Subcutaneous adipose tissue (tissue), 4 donors: ENCODE results near the gene RND1. TPM values are rescaled to one million over a fixed set of nuclear protein-coding genes. Genes with fewer than 3 reads are reported as not detected.

ENCODE experiments used
- total RNA-seq, 4 donors: library from RNA; depleted of rRNA; stranded (reverse); fragments of >200 nt; gene quantifications; one replicate each; pipeline ENCODE4 v1.1.0, GENCODE V29; 2016
- TF ChIP-seq, protein P1 (sequence below): fragments of 450-650 bp; IDR thresholded peaks from one replicate; pipeline ENCODE4 v1.5.1; 2016; ENCODE audit warnings: low read depth, mild to moderate bottlenecking, control low read depth, antibody characterized with exemption, moderate library complexity

RND1 gene
- total RNA-seq, 4 donors from 2014 or later, result 0.17 to 2.6 (median 0.98) TPM; not detected in 1

DNA sequence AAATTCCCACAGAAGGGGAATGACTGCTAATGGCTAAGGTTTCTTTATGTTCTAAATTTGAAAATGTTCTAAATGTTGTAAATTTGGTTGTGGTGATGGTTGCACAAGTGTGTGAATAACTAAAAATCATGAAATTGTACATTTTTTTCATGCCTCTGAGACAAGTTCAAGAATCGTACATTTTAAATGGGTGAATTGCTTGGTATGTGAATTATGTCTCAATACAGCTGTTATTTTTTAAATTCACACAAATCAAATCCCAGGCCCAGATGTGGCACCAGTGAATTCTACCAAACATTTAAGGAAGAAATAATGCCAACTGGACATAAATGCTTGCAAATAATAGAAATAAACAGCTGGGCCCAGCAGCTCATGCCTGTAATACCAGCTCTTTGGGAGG lies 28.6 kb upstream of the RND1 start:
- TF ChIP-seq, protein P1, sequence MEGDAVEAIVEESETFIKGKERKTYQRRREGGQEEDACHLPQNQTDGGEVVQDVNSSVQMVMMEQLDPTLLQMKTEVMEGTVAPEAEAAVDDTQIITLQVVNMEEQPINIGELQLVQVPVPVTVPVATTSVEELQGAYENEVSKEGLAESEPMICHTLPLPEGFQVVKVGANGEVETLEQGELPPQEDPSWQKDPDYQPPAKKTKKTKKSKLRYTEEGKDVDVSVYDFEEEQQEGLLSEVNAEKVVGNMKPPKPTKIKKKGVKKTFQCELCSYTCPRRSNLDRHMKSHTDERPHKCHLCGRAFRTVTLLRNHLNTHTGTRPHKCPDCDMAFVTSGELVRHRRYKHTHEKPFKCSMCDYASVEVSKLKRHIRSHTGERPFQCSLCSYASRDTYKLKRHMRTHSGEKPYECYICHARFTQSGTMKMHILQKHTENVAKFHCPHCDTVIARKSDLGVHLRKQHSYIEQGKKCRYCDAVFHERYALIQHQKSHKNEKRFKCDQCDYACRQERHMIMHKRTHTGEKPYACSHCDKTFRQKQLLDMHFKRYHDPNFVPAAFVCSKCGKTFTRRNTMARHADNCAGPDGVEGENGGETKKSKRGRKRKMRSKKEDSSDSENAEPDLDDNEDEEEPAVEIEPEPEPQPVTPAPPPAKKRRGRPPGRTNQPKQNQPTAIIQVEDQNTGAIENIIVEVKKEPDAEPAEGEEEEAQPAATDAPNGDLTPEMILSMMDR, result no peak

DNA sequence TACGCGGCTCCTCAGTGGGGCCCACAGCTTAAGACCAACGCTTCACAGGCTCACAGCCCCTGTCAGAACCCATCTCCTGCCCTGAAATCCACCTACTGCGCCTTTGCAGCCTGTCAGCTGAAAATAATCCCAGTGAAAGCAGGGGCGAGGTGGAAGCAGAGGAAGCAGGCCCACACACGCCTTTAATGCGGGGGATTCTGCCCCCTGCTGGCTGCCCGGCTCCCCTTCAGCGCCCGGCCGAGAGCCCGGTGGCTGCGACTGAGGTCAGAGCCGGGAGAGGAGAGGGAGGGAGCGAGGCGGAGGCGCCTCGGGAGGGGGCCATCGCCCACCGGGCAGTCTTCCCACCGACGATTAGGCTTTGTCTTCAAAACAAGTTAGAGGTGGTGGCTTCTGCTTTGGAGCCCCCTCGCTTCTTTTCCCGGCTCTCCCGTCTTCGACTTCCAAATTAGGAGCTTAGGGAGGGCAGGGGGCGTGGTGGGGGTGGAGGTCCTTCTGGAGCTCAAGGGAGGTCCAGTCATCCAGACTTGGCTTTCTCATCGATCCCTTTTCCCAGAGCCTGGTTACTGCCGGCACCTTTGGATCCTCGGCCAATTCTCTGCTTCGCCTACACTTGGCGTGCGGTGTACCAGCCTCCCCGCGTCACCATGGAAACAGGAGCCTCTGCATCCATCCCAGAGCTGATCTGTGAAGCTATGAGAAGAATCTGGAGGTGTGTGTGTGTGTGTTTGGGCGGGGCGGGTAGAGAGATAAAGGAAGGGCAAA lies 25.2 kb upstream of the RND1 start:
- TF ChIP-seq, protein P1, result no peak

DNA sequence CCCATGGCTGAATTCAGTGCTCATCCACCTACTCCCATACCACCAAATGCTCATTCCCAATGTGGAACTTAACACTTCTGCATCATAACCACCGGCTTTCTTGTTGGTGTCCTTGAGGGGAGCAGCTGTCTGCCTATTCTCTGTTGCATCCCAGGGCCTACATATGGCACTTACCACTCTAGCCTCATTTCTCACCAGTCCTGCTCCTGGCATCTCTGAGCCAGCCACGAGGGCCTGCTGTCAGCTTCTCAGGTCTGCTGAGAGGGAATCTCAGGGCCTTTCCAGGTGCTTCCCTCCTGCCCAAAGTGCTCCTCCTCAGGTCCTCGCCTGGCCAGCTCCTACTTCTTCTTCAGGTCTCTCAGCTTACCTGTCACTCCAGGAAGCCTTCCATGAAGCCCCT lies 24.0 kb upstream of the RND1 start:
- TF ChIP-seq, protein P1, result no peak

DNA sequence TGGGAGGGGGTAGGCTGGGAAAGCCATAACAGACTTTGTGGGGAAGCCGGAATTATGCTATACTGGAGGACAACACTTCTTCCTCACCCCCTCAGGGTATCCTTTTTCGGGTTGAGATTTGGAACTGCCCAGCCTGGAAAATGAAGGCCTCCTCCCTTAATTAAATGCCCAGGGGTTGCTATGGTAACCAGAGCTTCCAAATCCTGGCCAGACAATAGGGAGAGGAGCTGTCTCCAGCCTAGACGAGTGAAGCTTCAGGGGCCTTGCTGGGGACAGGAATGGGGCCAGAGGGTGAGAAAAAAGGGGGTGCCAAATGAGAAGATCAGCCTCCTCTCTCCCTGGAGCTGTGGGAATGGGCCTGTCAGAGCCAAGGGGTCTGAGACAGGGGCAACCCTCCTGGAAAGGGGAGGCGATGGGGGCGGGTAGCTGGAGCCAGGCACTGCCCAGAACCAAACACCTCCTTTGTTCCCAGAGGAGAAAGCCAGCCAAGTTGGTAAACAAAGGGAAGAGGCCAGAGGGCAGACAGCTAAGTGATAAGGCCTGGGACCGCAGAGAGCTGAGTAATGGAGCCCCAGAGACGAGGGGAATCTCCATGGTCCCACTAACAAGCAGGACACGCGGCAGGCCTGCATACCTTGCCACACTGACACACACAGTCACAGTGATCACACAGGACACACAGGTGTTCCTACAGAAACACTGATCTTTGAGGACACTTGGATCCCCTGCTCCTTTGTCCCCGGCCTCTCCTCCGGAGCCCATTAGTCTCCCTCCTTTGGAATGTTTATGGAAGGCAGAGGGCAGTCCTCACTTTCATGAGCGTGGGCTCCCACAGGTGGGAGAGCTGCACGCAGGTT lies 17.9 kb upstream of the RND1 start:
- TF ChIP-seq, protein P1, result no peak

DNA sequence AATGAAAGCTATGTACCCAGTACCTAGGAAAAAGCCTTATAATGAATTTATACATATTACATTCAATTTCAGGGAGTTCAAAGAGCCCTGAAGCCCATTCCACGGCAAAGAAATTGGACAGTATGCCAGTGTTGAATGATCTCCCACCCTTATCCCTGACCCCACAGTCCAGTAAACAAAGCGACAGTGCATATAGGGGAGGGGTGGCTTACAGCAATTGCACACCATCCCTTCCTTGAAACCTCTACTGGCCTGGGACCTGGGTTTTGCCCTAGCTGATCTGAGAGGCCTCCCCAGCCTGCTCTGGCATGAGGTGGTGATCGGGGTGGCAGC lies 17.3 kb upstream of the RND1 start:
- TF ChIP-seq, protein P1, result no peak

DNA sequence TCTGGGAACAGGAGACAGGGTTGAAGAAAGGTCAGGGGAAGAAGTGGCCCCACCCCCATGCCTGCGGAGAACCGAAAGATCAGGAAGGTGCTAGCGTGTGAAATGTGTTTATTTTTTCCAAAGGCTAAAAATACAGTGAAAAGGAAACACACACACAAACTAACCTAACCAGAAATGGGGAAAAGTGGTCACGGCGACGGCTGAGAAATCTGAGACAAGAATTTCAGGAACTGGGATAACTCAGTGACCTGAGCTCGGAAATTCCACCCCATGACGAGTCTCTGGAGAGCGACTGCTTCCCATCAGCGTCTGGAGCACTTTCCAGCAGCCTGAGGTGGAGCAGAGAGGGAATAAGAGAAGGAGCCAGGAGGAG lies 16.6 kb upstream of the RND1 start:
- TF ChIP-seq, protein P1, result no peak

DNA sequence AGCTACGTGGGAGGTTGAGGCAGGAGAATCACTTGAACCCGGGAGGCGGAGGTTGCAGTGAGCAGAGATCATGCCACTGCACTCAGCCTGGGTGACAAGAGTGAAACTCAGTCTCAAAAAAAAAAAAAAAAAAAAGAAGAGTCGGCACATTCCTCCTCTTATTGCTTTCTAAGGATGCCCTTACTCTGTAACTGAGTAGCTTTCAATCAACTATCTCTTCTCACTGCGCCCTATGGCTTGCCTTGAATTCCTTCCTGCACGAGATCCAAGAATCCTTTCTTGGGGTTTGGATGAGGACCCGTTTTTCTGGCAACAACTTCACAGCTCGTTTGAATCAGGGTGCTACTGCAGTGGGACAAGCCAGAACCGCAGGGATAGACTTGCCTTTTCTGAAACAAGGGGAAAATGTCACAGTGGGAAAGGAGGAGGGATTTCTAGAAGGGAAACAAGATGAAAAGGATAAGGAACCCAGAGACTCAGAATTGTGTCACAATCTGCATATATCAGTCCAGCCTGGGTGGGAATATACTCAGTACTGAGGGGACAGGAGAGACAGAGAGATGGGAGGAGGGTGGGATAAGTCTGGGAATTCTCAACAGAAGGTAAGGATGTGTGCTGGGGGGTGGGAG lies 16.1 kb upstream of the RND1 start:
- TF ChIP-seq, protein P1, result no peak
